T-helper 2 cell treated with Interferon-gamma antibody and Interleukin-4, amounts not matched to agents 5 μg/mL and 100 μg/mL, for 36 hours (primary cell): Measurements from ENCODE around the gene SUCLG2.
"Not testable (repeated sequence)": the region's sequence is repeated elsewhere in the genome, so short reads cannot be mapped to it uniquely, and the experiment has no call there.

Experiments used
- DNase-seq: peaks from one replicate; pipeline ENCODE4 v3.0.0; 2021; ENCODE audit warnings: low spot score
- H3K27ac Mint-ChIP-seq: one replicate; pipeline ENCODE4 v1.8.0; 2021; ENCODE audit warnings: mild to moderate bottlenecking, mixed read lengths
- H3K27me3 Mint-ChIP-seq: one replicate; pipeline ENCODE4 v1.8.0; 2021; ENCODE audit warnings: low read depth, mixed read lengths
- H3K36me3 Mint-ChIP-seq: one replicate; pipeline ENCODE4 v1.8.0; 2021; ENCODE audit warnings: low read depth, mixed read lengths
- H3K4me1 Mint-ChIP-seq: one replicate; pipeline ENCODE4 v1.8.0; 2021; ENCODE audit warnings: low read depth, mixed read lengths
- H3K4me3 Mint-ChIP-seq: one replicate; pipeline ENCODE4 v1.8.0; 2022; ENCODE audit warnings: mild to moderate bottlenecking, moderate library complexity, mixed read lengths
- H3K9me3 Mint-ChIP-seq: one replicate; pipeline ENCODE4 v1.8.0; 2021; ENCODE audit warnings: mixed read lengths

Gene SUCLG2

GRCh38 chr3:67587301-67587700 is 67.1 kb downstream of the SUCLG2 start:
- peaks cover 58% of the 10 kb centered on the region for H3K36me3 Mint-ChIP-seq
- no peak for DNase-seq
- H3K27me3 Mint-ChIP-seq: no peaks in the 10 kb centered on the region
- peaks cover 19% of the 10 kb centered on the region for H3K4me1 Mint-ChIP-seq
- no peak overlapping the region for H3K27ac Mint-ChIP-seq
- H3K4me3 Mint-ChIP-seq: no peak overlapping the region
- peaks cover 5% of the 10 kb centered on the region for H3K9me3 Mint-ChIP-seq

GRCh38 chr3:67584608-67585007 is 69.8 kb downstream of the SUCLG2 start:
- Mint-ChIP-seq H3K36me3 (peaks cover 49% of the 10 kb centered on the region), H3K4me1 (peaks cover 17% of the 10 kb centered on the region)
- not testable (repeated sequence) for H3K9me3 Mint-ChIP-seq, H3K27me3 Mint-ChIP-seq, H3K4me3 Mint-ChIP-seq, H3K27ac Mint-ChIP-seq, DNase-seq

- Mint-ChIP-seq H3K36me3 (peaks cover 42% of the 10 kb centered on the region), H3K4me1 (peaks cover 17% of the 10 kb centered on the region), H3K27ac (no peak overlapping the region), H3K4me3 (no peak overlapping the region), H3K9me3 (peaks cover 5% of the 10 kb centered on the region), H3K27me3 (no peaks in the 10 kb centered on the region)
- no peak for DNase-seq
These were observed 73.9 kb downstream of the SUCLG2 start for GRCh38 chr3:67580430-67581000.

GRCh38 chr3:67578416-67578815 is 76.0 kb downstream of the SUCLG2 start:
- Mint-ChIP-seq H3K4me1 (peaks cover 3% of the 10 kb centered on the region), H3K27me3 (no peaks in the 10 kb centered on the region), H3K27ac (no peak overlapping the region), H3K4me3 (no peak overlapping the region), H3K36me3 (peaks cover 42% of the 10 kb centered on the region), H3K9me3 (peaks cover 4% of the 10 kb centered on the region)
- no peak for DNase-seq

- Mint-ChIP-seq H3K4me3 (no peak overlapping the region), H3K36me3 (peaks cover 43% of the 10 kb centered on the region), H3K9me3 (peaks cover 8% of the 10 kb centered on the region), H3K27ac (no peak overlapping the region), H3K4me1 (no peaks in the 10 kb centered on the region), H3K27me3 (no peaks in the 10 kb centered on the region)
- no peak for DNase-seq
These were observed 78.0 kb downstream of the SUCLG2 start for GRCh38 chr3:67576441-67576840.

- no peaks in the 10 kb centered on the region for H3K4me1 Mint-ChIP-seq
- H3K4me3 Mint-ChIP-seq: no peak overlapping the region
- H3K36me3 Mint-ChIP-seq: peaks cover 44% of the 10 kb centered on the region
- H3K9me3 Mint-ChIP-seq: peaks cover 27% of the 10 kb centered on the region
- DNase-seq: no peak
- no peaks in the 10 kb centered on the region for H3K27me3 Mint-ChIP-seq
- no peak overlapping the region for H3K27ac Mint-ChIP-seq
These were observed 85.1 kb downstream of the SUCLG2 start for GRCh38 chr3:67569324-67569723.

- no peaks in the 10 kb centered on the region for H3K4me1 Mint-ChIP-seq
These were observed 86.5 kb downstream of the SUCLG2 start for GRCh38 chr3:67567893-67568292.

GRCh38 chr3:67564973-67565372 is 89.4 kb downstream of the SUCLG2 start:
- H3K27me3 Mint-ChIP-seq: no peaks in the 10 kb centered on the region
- peaks cover 8% of the 10 kb centered on the region for H3K9me3 Mint-ChIP-seq

More at GRCh38 chr3:67567893-67568292, 86.5 kb downstream of the SUCLG2 start:
- no peaks in the 10 kb centered on the region for H3K27me3 Mint-ChIP-seq
- peaks cover 23% of the 10 kb centered on the region for H3K9me3 Mint-ChIP-seq
- peaks cover 44% of the 10 kb centered on the region for H3K36me3 Mint-ChIP-seq
- no peak overlapping the region for H3K4me3 Mint-ChIP-seq
- DNase-seq: no peak
- no peak overlapping the region for H3K27ac Mint-ChIP-seq

GRCh38 chr3:67564008-67564407 is 90.4 kb downstream of the SUCLG2 start:
- peaks cover 20% of the 10 kb centered on the region for H3K36me3 Mint-ChIP-seq
- no peak overlapping the region for H3K27ac Mint-ChIP-seq
- peaks cover 4% of the 10 kb centered on the region for H3K9me3 Mint-ChIP-seq
- no peak for DNase-seq
- no peak overlapping the region for H3K4me3 Mint-ChIP-seq
- no peaks in the 10 kb centered on the region for H3K27me3 Mint-ChIP-seq
- H3K4me1 Mint-ChIP-seq: no peaks in the 10 kb centered on the region

More at GRCh38 chr3:67564973-67565372, 89.4 kb downstream of the SUCLG2 start:
- Mint-ChIP-seq H3K4me1 (no peaks in the 10 kb centered on the region), H3K4me3 (no peak overlapping the region), H3K36me3 (peaks cover 24% of the 10 kb centered on the region), H3K27ac (no peak overlapping the region)
- DNase-seq: no peak

GRCh38 chr3:67561667-67562394 is 92.6 kb downstream of the SUCLG2 start:
- H3K27me3 Mint-ChIP-seq: no peaks in the 10 kb centered on the region
- H3K36me3 Mint-ChIP-seq: peaks cover 21% of the 10 kb centered on the region
- no peak overlapping the region for H3K27ac Mint-ChIP-seq
- no peak overlapping the region for H3K4me3 Mint-ChIP-seq
- no peaks in the 10 kb centered on the region for H3K4me1 Mint-ChIP-seq
- no peak for DNase-seq
- H3K9me3 Mint-ChIP-seq: no peaks in the 10 kb centered on the region

GRCh38 chr3:67561266-67561665 is 93.1 kb downstream of the SUCLG2 start:
- no peak for DNase-seq
- H3K9me3 Mint-ChIP-seq: no peaks in the 10 kb centered on the region
- H3K4me1 Mint-ChIP-seq: no peaks in the 10 kb centered on the region
- H3K27ac Mint-ChIP-seq: no peak overlapping the region
- H3K36me3 Mint-ChIP-seq: peaks cover 24% of the 10 kb centered on the region
- no peaks in the 10 kb centered on the region for H3K27me3 Mint-ChIP-seq
- no peak overlapping the region for H3K4me3 Mint-ChIP-seq

GRCh38 chr3:67559029-67559605 is 95.3 kb downstream of the SUCLG2 start:
- no peak for DNase-seq
- no peak overlapping the region for H3K27ac Mint-ChIP-seq
- peaks cover 3% of the 10 kb centered on the region for H3K4me1 Mint-ChIP-seq
- H3K27me3 Mint-ChIP-seq: no peaks in the 10 kb centered on the region
- H3K9me3 Mint-ChIP-seq: no peaks in the 10 kb centered on the region
- peaks cover 34% of the 10 kb centered on the region for H3K36me3 Mint-ChIP-seq
- H3K4me3 Mint-ChIP-seq: no peak overlapping the region

GRCh38 chr3:67558426-67558825 is 96.0 kb downstream of the SUCLG2 start:
- Mint-ChIP-seq H3K27ac (no peak overlapping the region), H3K4me1 (peaks cover 3% of the 10 kb centered on the region), H3K4me3 (no peak overlapping the region), H3K27me3 (no peaks in the 10 kb centered on the region), H3K9me3 (no peaks in the 10 kb centered on the region), H3K36me3 (peaks cover 33% of the 10 kb centered on the region)
- DNase-seq: no peak

- peaks cover 33% of the 10 kb centered on the region for H3K36me3 Mint-ChIP-seq
- no peak overlapping the region for H3K27ac Mint-ChIP-seq
These were observed 96.5 kb downstream of the SUCLG2 start for GRCh38 chr3:67557848-67558355.

More at GRCh38 chr3:67557848-67558355, 96.5 kb downstream of the SUCLG2 start:
- DNase-seq: no peak
- no peaks in the 10 kb centered on the region for H3K27me3 Mint-ChIP-seq
- no peaks in the 10 kb centered on the region for H3K9me3 Mint-ChIP-seq
- H3K4me1 Mint-ChIP-seq: peaks cover 3% of the 10 kb centered on the region
- H3K4me3 Mint-ChIP-seq: no peak overlapping the region
